Measurements from ENCODE around the gene FKRP.

FKRP gene

DNA sequence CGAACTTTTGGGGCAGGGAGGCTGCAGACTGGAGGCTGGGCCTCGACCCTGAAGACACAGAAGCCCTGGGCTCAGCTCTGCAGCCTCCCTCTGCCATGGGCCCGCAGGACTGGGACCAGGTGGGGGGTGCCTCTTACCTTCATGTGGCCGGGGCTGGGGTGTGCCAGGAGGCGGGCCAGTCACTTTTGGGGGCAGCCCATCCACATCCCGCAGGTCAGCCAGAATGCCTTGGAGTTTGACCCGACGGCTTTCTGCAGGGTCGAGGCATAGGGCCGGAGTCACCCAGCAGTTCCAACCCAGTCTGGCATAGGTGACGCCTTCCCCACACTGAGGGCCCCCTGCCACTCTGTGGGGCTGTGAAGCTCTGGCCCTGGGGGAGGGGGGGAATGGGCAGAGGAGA is 18.1 kb upstream of the FKRP start:
- peaks cover 66 to 100% (median 93%) of the 10 kb centered on the region in 3 donors for H3K36me3 ChIP-seq
- H3K4me1 ChIP-seq, result peaks cover 0 to 10% (median 0%) of the 10 kb centered on the region in 4 donors
- no peaks in the 10 kb centered on the region for H3K27me3 ChIP-seq
- no peak overlapping the region for H3K4me3 ChIP-seq
- intact Hi-C loops (cut with DNase I; ENCODE audit: low total_unique reads), result no loop called here
- TF ChIP-seq, protein P1, sequence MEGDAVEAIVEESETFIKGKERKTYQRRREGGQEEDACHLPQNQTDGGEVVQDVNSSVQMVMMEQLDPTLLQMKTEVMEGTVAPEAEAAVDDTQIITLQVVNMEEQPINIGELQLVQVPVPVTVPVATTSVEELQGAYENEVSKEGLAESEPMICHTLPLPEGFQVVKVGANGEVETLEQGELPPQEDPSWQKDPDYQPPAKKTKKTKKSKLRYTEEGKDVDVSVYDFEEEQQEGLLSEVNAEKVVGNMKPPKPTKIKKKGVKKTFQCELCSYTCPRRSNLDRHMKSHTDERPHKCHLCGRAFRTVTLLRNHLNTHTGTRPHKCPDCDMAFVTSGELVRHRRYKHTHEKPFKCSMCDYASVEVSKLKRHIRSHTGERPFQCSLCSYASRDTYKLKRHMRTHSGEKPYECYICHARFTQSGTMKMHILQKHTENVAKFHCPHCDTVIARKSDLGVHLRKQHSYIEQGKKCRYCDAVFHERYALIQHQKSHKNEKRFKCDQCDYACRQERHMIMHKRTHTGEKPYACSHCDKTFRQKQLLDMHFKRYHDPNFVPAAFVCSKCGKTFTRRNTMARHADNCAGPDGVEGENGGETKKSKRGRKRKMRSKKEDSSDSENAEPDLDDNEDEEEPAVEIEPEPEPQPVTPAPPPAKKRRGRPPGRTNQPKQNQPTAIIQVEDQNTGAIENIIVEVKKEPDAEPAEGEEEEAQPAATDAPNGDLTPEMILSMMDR (IDR thresholded peaks at IDR 0.05), result no peak
- H3K27ac ChIP-seq, result no peak overlapping the region
- no peaks in the 10 kb centered on the region for H3K9me3 ChIP-seq
- no peak for DNase-seq

DNA sequence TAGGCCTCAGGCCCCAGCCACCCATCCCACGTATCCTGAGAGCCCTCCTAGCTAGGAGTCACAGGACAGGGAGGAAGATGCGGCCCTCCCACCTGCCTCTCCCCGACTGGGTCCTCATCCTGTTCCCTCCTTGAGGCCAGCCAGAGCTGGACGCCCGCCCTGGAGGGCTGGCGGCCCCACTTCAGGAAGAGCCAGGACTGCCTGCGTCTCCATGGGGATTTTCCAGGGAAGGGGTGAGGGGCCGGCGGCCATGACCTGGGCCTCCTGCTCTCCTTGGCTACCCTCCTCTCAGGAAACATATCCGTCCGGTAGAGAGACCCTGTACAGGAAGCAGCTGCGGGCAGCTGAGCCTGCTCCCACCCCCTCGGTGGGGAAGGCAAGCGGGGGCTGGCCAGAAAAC is 17.6 kb upstream of the FKRP start:
- no peaks in the 10 kb centered on the region for H3K27me3 ChIP-seq
- TF ChIP-seq, protein P1 (IDR thresholded peaks at IDR 0.05), result no peak
- H3K9me3 ChIP-seq, result no peaks in the 10 kb centered on the region
- no peak for DNase-seq
- H3K4me3 ChIP-seq, result no peak overlapping the region
- H3K27ac ChIP-seq, result no peak overlapping the region
- H3K36me3 ChIP-seq, result peaks cover 66 to 100% (median 93%) of the 10 kb centered on the region in 3 donors
- H3K4me1 ChIP-seq, result peaks cover 0 to 10% (median 0%) of the 10 kb centered on the region in 4 donors
- intact Hi-C loops (cut with DNase I; ENCODE audit: low total_unique reads), result no loop called here

DNA sequence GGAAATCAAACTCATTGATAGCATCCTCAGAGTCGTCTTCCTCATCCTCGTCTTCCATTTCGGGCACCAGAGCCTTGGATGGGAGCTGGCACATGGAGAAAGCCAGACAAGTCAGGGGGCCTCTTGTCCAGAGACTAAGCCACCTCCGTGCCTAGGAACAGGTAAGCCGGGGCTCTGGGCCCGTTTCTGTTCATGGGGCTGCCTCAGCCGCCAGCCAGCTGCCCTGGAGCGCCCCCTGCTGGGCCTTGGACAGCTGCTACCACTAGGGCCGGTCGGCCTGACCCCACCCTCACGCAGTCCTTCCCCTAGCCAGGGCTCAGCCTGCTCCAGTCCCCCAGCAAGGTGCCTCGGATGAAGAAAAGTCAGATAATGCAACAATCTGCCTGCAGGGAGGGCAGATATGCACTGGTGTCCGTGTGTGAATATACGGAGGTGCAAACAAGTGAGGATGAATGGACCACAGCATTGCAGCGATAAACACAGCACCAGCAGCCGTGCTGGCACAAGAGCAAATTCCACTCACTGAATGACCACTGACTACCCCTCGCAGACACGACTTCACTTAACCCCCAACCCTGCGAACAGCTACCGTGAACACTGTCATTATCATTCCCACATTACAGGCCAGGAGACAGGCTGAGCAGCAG is 17.0 kb upstream of the FKRP start:
- DNase-seq, result peak in 1 of 2 donors; percentile 59
- H3K36me3 ChIP-seq, result peaks cover 64 to 100% (median 93%) of the 10 kb centered on the region in 3 donors
- peaks cover 0 to 10% (median 0%) of the 10 kb centered on the region in 4 donors for H3K4me1 ChIP-seq
- H3K4me3 ChIP-seq, result no peak overlapping the region
- H3K27me3 ChIP-seq, result no peaks in the 10 kb centered on the region
- H3K9me3 ChIP-seq, result no peaks in the 10 kb centered on the region
- TF ChIP-seq, protein P1 (IDR thresholded peaks at IDR 0.05), result peak; percentile 87 to 99
- intact Hi-C loops (cut with DNase I; ENCODE audit: low total_unique reads), result no loop called here
- no peak overlapping the region for H3K27ac ChIP-seq

DNA sequence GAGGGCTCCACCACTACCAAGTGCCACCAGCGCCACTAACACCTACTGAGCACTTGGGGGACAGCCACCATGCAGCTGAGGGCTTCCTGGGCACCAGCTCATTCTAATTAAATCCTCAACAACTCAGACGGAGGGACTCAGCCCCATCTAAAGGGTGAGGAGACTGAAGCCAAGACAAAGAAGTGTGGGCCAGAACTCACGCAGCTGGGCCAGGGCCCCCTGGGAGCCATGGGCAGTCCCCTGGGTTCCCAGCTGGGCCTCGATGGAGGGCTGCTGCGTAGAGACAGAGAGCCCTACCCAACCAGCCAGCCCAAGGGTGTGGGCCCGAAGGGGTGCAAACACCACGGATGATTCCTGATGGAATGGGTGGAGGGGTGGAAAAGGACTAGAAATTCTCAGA is 16.2 kb upstream of the FKRP start:
- intact Hi-C loops (cut with DNase I; ENCODE audit: low total_unique reads), result loop anchor here (10.0 kb wide), 1 partner anchor 115 kb away; no protein-coding TSS in a partner anchor
- TF ChIP-seq, protein P1 (IDR thresholded peaks at IDR 0.05), result no peak

DNA sequence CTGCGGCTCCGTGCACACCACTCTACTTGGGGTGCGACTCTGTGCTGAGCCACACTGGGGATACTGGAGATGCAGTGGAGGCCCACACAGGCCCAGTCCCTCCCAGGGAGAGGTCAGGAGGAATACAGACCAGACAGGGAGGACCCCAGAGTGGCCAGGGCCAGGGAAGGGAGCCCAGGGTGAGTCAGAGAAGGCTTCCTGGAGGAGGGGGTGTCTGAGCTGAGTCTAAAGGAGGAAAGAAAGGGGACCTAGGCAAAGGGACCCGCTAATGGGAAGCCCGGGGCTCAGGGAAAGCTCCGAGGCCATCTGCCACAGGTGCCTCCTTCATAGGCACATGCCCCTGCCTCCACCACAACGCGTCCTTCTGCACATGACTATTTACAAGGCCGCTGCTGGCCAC is 15.7 kb upstream of the FKRP start:
- H3K27ac ChIP-seq, result no peak overlapping the region
- H3K9me3 ChIP-seq, result no peaks in the 10 kb centered on the region
- H3K27me3 ChIP-seq, result no peaks in the 10 kb centered on the region
- peaks cover 55 to 100% (median 90%) of the 10 kb centered on the region in 3 donors for H3K36me3 ChIP-seq
- DNase-seq, result no peak
- TF ChIP-seq, protein P1 (IDR thresholded peaks at IDR 0.05), result no peak
- intact Hi-C loops (cut with DNase I; ENCODE audit: low total_unique reads), result loop anchor here (10.0 kb wide), 1 partner anchor 115 kb away; no protein-coding TSS in a partner anchor
- H3K4me1 ChIP-seq, result peaks cover 0 to 10% (median 0%) of the 10 kb centered on the region in 4 donors
- no peak overlapping the region for H3K4me3 ChIP-seq

More for the DNA sequence above, 16.2 kb upstream of the FKRP start:
- no peaks in the 10 kb centered on the region for H3K9me3 ChIP-seq
- H3K4me1 ChIP-seq, result peaks cover 0 to 10% (median 0%) of the 10 kb centered on the region in 4 donors
- H3K27ac ChIP-seq, result no peak overlapping the region
- no peaks in the 10 kb centered on the region for H3K27me3 ChIP-seq
- no peak overlapping the region for H3K4me3 ChIP-seq
- no peak for DNase-seq
- H3K36me3 ChIP-seq, result peaks cover 56 to 100% (median 90%) of the 10 kb centered on the region in 3 donors
